NCI-H2081 treated with DMSO at 0.1 percent for 48 hours (cell line): ENCODE results near the gene ARNT2.
"Not testable (repeated sequence)": the region's sequence is repeated elsewhere in the genome, so short reads cannot be mapped to it uniquely, and the experiment has no call there.

Experiments
- DNase-seq: peaks from one replicate; lab custom pipeline; 2025; lab: John Stamatoyannopoulos, UW

Gene ARNT2

GRCh38 chr15:80404057-80404760 lies at the start of gene ARNT2:
Gene ARNT2 (plus strand): TSS chr15:80404382. CDS start chr15:80404516, 134 bp downstream.
- DNase-seq: no peak

- DNase-seq: no peak
These were observed 37.1 kb upstream of the ARNT2 start for GRCh38 chr15:80367094-80367493.

GRCh38 chr15:80367661-80368060 lies 36.5 kb upstream of the ARNT2 start:
- no peak for DNase-seq

- no peak for DNase-seq
These were observed 32.3 kb upstream of the ARNT2 start for GRCh38 chr15:80371924-80372323.

- no peak for DNase-seq
These were observed 29.7 kb upstream of the ARNT2 start for GRCh38 chr15:80374441-80374840.

- DNase-seq: no peak
These were observed 28.0 kb upstream of the ARNT2 start for GRCh38 chr15:80375968-80376891.

GRCh38 chr15:80379693-80380092 lies 24.5 kb upstream of the ARNT2 start:
- no peak for DNase-seq

- DNase-seq: no peak
These were observed 24.0 kb upstream of the ARNT2 start for GRCh38 chr15:80380154-80380553.

- no peak for DNase-seq
These were observed 21.9 kb upstream of the ARNT2 start for GRCh38 chr15:80382285-80382684.

- DNase-seq: no peak
These were observed 19.8 kb upstream of the ARNT2 start for GRCh38 chr15:80384432-80384831.

- DNase-seq: no peak
These were observed 18.0 kb upstream of the ARNT2 start for GRCh38 chr15:80386151-80386550.

- DNase-seq: no peak
These were observed 15.9 kb upstream of the ARNT2 start for GRCh38 chr15:80388326-80388725.

GRCh38 chr15:80389370-80389769 lies 14.8 kb upstream of the ARNT2 start:
- no peak for DNase-seq

GRCh38 chr15:80390942-80391341 lies 13.2 kb upstream of the ARNT2 start:
- not testable (repeated sequence) for DNase-seq

GRCh38 chr15:80395616-80396015 lies 8.6 kb upstream of the ARNT2 start:
- DNase-seq: no peak

- no peak for DNase-seq
These were observed 8.1 kb upstream of the ARNT2 start for GRCh38 chr15:80396096-80396495.

GRCh38 chr15:80399508-80399907 lies 4.7 kb upstream of the ARNT2 start:
- DNase-seq: no peak

- no peak for DNase-seq
These were observed 2.7 kb upstream of the ARNT2 start for GRCh38 chr15:80401456-80401855.

- DNase-seq: no peak
These were observed 1.8 kb upstream of the ARNT2 start for GRCh38 chr15:80402339-80402738.

GRCh38 chr15:80403712-80404056 lies 498 bp upstream of the ARNT2 start:
- no peak for DNase-seq

GRCh38 chr15:80404761-80405553 lies 775 bp downstream of the ARNT2 start:
- no peak for DNase-seq

GRCh38 chr15:80405554-80405850 lies 1.3 kb downstream of the ARNT2 start:
- DNase-seq: no peak

GRCh38 chr15:80405970-80406369 lies 1.8 kb downstream of the ARNT2 start:
- no peak for DNase-seq
